Trophoblast cell (in vitro differentiated cells and primary cell): ENCODE measurements around the gene LRRC74A.

Source experiments
- DNase-seq, 2 donors: peaks; one replicate each; pipeline ENCODE4 v3.0.0-alpha.2; 2016
- H2AFZ ChIP-seq: 2 replicates; pipeline ENCODE4 v1.6.1; 2013; ENCODE audit warnings: low read length, moderate library complexity, mild to moderate bottlenecking; ENCODE audit not compliant: insufficient read depth, poor library complexity
- H2AK5ac ChIP-seq: 2 replicates; pipeline ENCODE4 v1.6.1; 2013; ENCODE audit warnings: mild to moderate bottlenecking, low read length
- H2BK120ac ChIP-seq: 2 replicates; pipeline ENCODE4 v1.6.1; 2013; ENCODE audit warnings: low read length, mild to moderate bottlenecking, moderate library complexity; ENCODE audit not compliant: insufficient read depth, poor library complexity
- H2BK12ac ChIP-seq: 2 replicates; pipeline ENCODE4 v1.6.1; 2013; ENCODE audit warnings: mild to moderate bottlenecking, low read length, moderate library complexity
- H2BK5ac ChIP-seq: 2 replicates; pipeline ENCODE4 v1.6.1; 2013; ENCODE audit warnings: low read length, low read depth, moderate library complexity, mild to moderate bottlenecking; ENCODE audit not compliant: poor library complexity
- H3K14ac ChIP-seq: 2 replicates; pipeline ENCODE4 v1.6.1; 2013; ENCODE audit warnings: mild to moderate bottlenecking, low read length
- H3K18ac ChIP-seq: 2 replicates; pipeline ENCODE4 v1.6.1; 2013; ENCODE audit warnings: mild to moderate bottlenecking, low read length
- H3K23ac ChIP-seq: 2 replicates; pipeline ENCODE4 v1.6.1; 2013; ENCODE audit warnings: low read length
- H3K27ac ChIP-seq: 2 replicates; pipeline ENCODE4 v1.5.1; 2013; ENCODE audit warnings: low read depth, mild to moderate bottlenecking, inconsistent platforms, low read length, moderate library complexity
- H3K27me3 ChIP-seq: 2 replicates; pipeline ENCODE4 v1.6.1; 2013; ENCODE audit warnings: inconsistent platforms, mild to moderate bottlenecking, low read length, moderate library complexity; ENCODE audit not compliant: insufficient read depth
- H3K36me3 ChIP-seq, 2 experiments: 1 replicate in 1 of 2; 2 replicates in 1 of 2; pipeline ENCODE4 v1.6.1; 2013; ENCODE audit warnings: low read length in 2 of 2, mild to moderate bottlenecking in 2 of 2, moderate library complexity in 1 of 2; ENCODE audit not compliant: insufficient read depth in 2 of 2, control insufficient read depth in 1 of 2
- H3K4ac ChIP-seq: 2 replicates; pipeline ENCODE4 v1.6.1; 2013; ENCODE audit warnings: low read depth, mild to moderate bottlenecking, low read length, moderate library complexity
- H3K4me1 ChIP-seq, 2 experiments: 1 replicate in 1 of 2; 2 replicates in 1 of 2; pipeline ENCODE4 v1.6.1; 2013; ENCODE audit warnings: low read length in 2 of 2, mild to moderate bottlenecking in 2 of 2, moderate library complexity in 1 of 2; ENCODE audit not compliant: insufficient read depth in 2 of 2, control insufficient read depth in 1 of 2
- H3K4me2 ChIP-seq: 2 replicates; pipeline ENCODE4 v1.6.1; 2013; ENCODE audit warnings: inconsistent platforms, mild to moderate bottlenecking, low read length, moderate library complexity
- H3K4me3 ChIP-seq: 2 replicates; pipeline ENCODE4 v1.5.1; 2013; ENCODE audit warnings: mild to moderate bottlenecking, low read depth, low read length, inconsistent platforms
- H3K79me1 ChIP-seq: one replicate; pipeline ENCODE4 v1.6.1; 2013; ENCODE audit warnings: low read length
- H3K79me2 ChIP-seq: 2 replicates; pipeline ENCODE4 v1.6.1; 2013; ENCODE audit warnings: low read length, mild to moderate bottlenecking; ENCODE audit not compliant: control insufficient read depth, insufficient read depth, poor library complexity
- H3K9ac ChIP-seq: 2 replicates; pipeline ENCODE4 v1.6.1; 2013; ENCODE audit warnings: mild to moderate bottlenecking, low read length
- H3K9me3 ChIP-seq: 2 replicates; pipeline ENCODE4 v1.6.1; 2013; ENCODE audit warnings: low read depth, mild to moderate bottlenecking, control low read depth, inconsistent platforms, low read length; ENCODE audit not compliant: insufficient read depth
- H4K12ac ChIP-seq: 2 replicates; pipeline ENCODE4 v1.6.1; 2013; ENCODE audit warnings: low read depth, mild to moderate bottlenecking, low read length, moderate library complexity
- H4K8ac ChIP-seq: 2 replicates; pipeline ENCODE4 v1.6.1; 2013; ENCODE audit warnings: low read depth, mild to moderate bottlenecking, low read length, moderate library complexity
- H4K91ac ChIP-seq: one replicate; pipeline ENCODE4 v1.6.1; 2013; ENCODE audit warnings: low read depth, mild to moderate bottlenecking, low read length, moderate library complexity
- WGBS: extraction: QIAGEN DNeasy Blood & Tissue Kit; methylation state at CpG from one replicate; pipeline ENCODE4 v1.1.7; 2013; ENCODE audit warnings: missing lambda C conversion rate; ENCODE audit not compliant: insufficient read length, insufficient coverage; ENCODE audit errors: extremely low coverage; 5-methylcytosine and 5-hydroxymethylcytosine counted together

Gene LRRC74A

GRCh38 chr14:76882651-76883050 lies 56.4 kb downstream of the LRRC74A start:
- Histone ChIP-seq H2BK12ac (no peak overlapping the region), H3K9ac (no peak overlapping the region), H3K9me3 (no peaks in the 10 kb centered on the region), H3K4me2 (no peak overlapping the region), H4K12ac (no peak overlapping the region), H4K91ac (no peak overlapping the region), H2BK120ac (no peak overlapping the region), H3K4ac (no peak overlapping the region), H3K79me2 (peaks cover 2% of the 10 kb centered on the region), H4K8ac (no peak overlapping the region), H2AK5ac (no peak overlapping the region), H3K4me3 (no peak overlapping the region), H2AFZ (no peak overlapping the region), H3K23ac (no peak overlapping the region), H3K4me1 (peaks cover 7 to 13% of the 10 kb centered on the region in 2 experiments), H3K27me3 (no peaks in the 10 kb centered on the region), H3K27ac (no peak overlapping the region), H2BK5ac (no peak overlapping the region), H3K36me3 (no peaks in the 10 kb centered on the region), H3K79me1 (no peaks in the 10 kb centered on the region), H3K14ac (no peak overlapping the region), H3K18ac (no peak overlapping the region)
- WGBS, result no CpG with 5 or more reads among the region's 5 CpGs
- DNase-seq, result no peak

GRCh38 chr14:76883447-76883846 lies 57.2 kb downstream of the LRRC74A start:
- no CpG with 5 or more reads among the region's 6 CpGs for WGBS
- H2AK5ac ChIP-seq, result peak overlapping the region; percentile 80
- H4K12ac ChIP-seq, result no peak overlapping the region
- H3K9me3 ChIP-seq, result no peaks in the 10 kb centered on the region
- H2BK5ac ChIP-seq, result no peak overlapping the region
- H3K36me3 ChIP-seq, result no peaks in the 10 kb centered on the region
- H2BK12ac ChIP-seq, result no peak overlapping the region
- H3K27me3 ChIP-seq, result no peaks in the 10 kb centered on the region
- no peak overlapping the region for H3K14ac ChIP-seq
- H3K4me2 ChIP-seq, result no peak overlapping the region
- peaks cover 7 to 13% of the 10 kb centered on the region in 2 experiments for H3K4me1 ChIP-seq
- no peak overlapping the region for H3K27ac ChIP-seq
- H4K91ac ChIP-seq, result no peak overlapping the region
- H3K23ac ChIP-seq, result no peak overlapping the region
- peak overlapping the region; percentile 8 for H2BK120ac ChIP-seq
- no peaks in the 10 kb centered on the region for H3K79me1 ChIP-seq
- no peak overlapping the region for H3K4ac ChIP-seq
- H4K8ac ChIP-seq, result no peak overlapping the region
- peaks cover 2% of the 10 kb centered on the region for H3K79me2 ChIP-seq
- H3K9ac ChIP-seq, result no peak overlapping the region
- no peak for DNase-seq
- H3K4me3 ChIP-seq, result no peak overlapping the region
- H2AFZ ChIP-seq, result no peak overlapping the region
- H3K18ac ChIP-seq, result no peak overlapping the region

GRCh38 chr14:76884394-76884793 lies 58.2 kb downstream of the LRRC74A start:
- Histone ChIP-seq H4K8ac (no peak overlapping the region), H3K79me2 (peaks cover 2% of the 10 kb centered on the region), H3K4me2 (no peak overlapping the region), H3K4me3 (no peak overlapping the region), H4K12ac (no peak overlapping the region), H2BK120ac (peak overlapping the region; percentile 10), H3K9ac (no peak overlapping the region), H3K4me1 (peaks cover 7 to 13% of the 10 kb centered on the region in 2 experiments), H4K91ac (peak overlapping the region; percentile 30), H3K27me3 (no peaks in the 10 kb centered on the region), H2AFZ (no peak overlapping the region), H3K4ac (no peak overlapping the region), H3K79me1 (no peaks in the 10 kb centered on the region), H2BK12ac (peak overlapping the region; percentile 51), H2BK5ac (no peak overlapping the region), H3K18ac (no peak overlapping the region), H3K27ac (no peak overlapping the region), H3K9me3 (no peaks in the 10 kb centered on the region), H2AK5ac (no peak overlapping the region), H3K36me3 (no peaks in the 10 kb centered on the region), H3K23ac (no peak overlapping the region), H3K14ac (peak overlapping the region; percentile 18)
- DNase-seq, result no peak
- no CpG with 5 or more reads among the region's 6 CpGs for whole genome bisulfite sequencing

- Histone ChIP-seq H3K23ac (no peak overlapping the region), H3K9ac (no peak overlapping the region)
- no CpG with 5 or more reads among the region's 14 CpGs for WGBS
Measured at GRCh38 chr14:76884853-76885276, 58.7 kb downstream of the LRRC74A start.

More at GRCh38 chr14:76884853-76885276, 58.7 kb downstream of the LRRC74A start:
- H3K27me3 ChIP-seq, result no peaks in the 10 kb centered on the region
- no peak overlapping the region for H3K18ac ChIP-seq
- no peak overlapping the region for H3K4ac ChIP-seq
- no peak overlapping the region for H4K8ac ChIP-seq
- no peaks in the 10 kb centered on the region for H3K79me1 ChIP-seq
- H3K9me3 ChIP-seq, result no peaks in the 10 kb centered on the region
- no peak overlapping the region for H3K27ac ChIP-seq
- no peak overlapping the region for H2BK5ac ChIP-seq
- peak overlapping the region; percentile 18 for H3K14ac ChIP-seq
- no peaks in the 10 kb centered on the region for H3K36me3 ChIP-seq
- H4K12ac ChIP-seq, result no peak overlapping the region
- peaks cover 7 to 13% of the 10 kb centered on the region in 2 experiments for H3K4me1 ChIP-seq
- peak overlapping the region; percentile 10 for H2BK120ac ChIP-seq
- H4K91ac ChIP-seq, result peak overlapping the region; percentile 30
- no peak overlapping the region for H3K4me3 ChIP-seq
- H3K79me2 ChIP-seq, result peaks cover 2% of the 10 kb centered on the region
- peak overlapping the region; percentile 18 for H2AK5ac ChIP-seq
- peak in 1 of 2 donors; percentile 32 for DNase-seq
- H2BK12ac ChIP-seq, result peak overlapping the region; percentile 51
- H3K4me2 ChIP-seq, result no peak overlapping the region
- no peak overlapping the region for H2AFZ ChIP-seq
